Measurements from ENCODE around the gene WDR45B.

The WDR45B gene

GRCh38 chr17:82648165-82648668 is at the start of gene WDR45B:
Gene WDR45B, minus strand, starts transcription at chr17:82648444. Its CDS starts 104 bp downstream, at chr17:82648340.
- DNase-seq (ENCODE audit: low spot score) = peak; percentile 99

GRCh38 chr17:82697808-82698064 is 49.5 kb upstream of the WDR45B start:
- no peak for DNase-seq (ENCODE audit: low spot score)

GRCh38 chr17:82696916-82697807 is 48.9 kb upstream of the WDR45B start:
- no peak for DNase-seq (ENCODE audit: low spot score)

GRCh38 chr17:82696259-82696658 is 48.0 kb upstream of the WDR45B start:
- no peak for DNase-seq (ENCODE audit: low spot score)

- no peak for DNase-seq (ENCODE audit: low spot score)
Measured at GRCh38 chr17:82694647-82695046, 46.4 kb upstream of the WDR45B start.

- no peak for DNase-seq (ENCODE audit: low spot score)
Measured at GRCh38 chr17:82693168-82693867, 45.1 kb upstream of the WDR45B start.

- no peak for DNase-seq (ENCODE audit: low spot score)
Measured at GRCh38 chr17:82692268-82692667, 44.0 kb upstream of the WDR45B start.

GRCh38 chr17:82691714-82692113 is 43.5 kb upstream of the WDR45B start:
- no peak for DNase-seq (ENCODE audit: low spot score)

GRCh38 chr17:82690786-82691489 is 42.7 kb upstream of the WDR45B start:
- DNase-seq (ENCODE audit: low spot score) = no peak

- no peak for DNase-seq (ENCODE audit: low spot score)
Measured at GRCh38 chr17:82689077-82689476, 40.8 kb upstream of the WDR45B start.

- DNase-seq (ENCODE audit: low spot score) = no peak
Measured at GRCh38 chr17:82687871-82688270, 39.6 kb upstream of the WDR45B start.

GRCh38 chr17:82687375-82687861 is 39.2 kb upstream of the WDR45B start:
- no peak for DNase-seq (ENCODE audit: low spot score)

- DNase-seq (ENCODE audit: low spot score) = no peak
Measured at GRCh38 chr17:82686366-82687324, 38.4 kb upstream of the WDR45B start.

- DNase-seq (ENCODE audit: low spot score) = no peak
Measured at GRCh38 chr17:82685291-82685690, 37.0 kb upstream of the WDR45B start.

- DNase-seq (ENCODE audit: low spot score) = no peak
Measured at GRCh38 chr17:82684228-82684841, 36.1 kb upstream of the WDR45B start.

- DNase-seq (ENCODE audit: low spot score) = no peak
Measured at GRCh38 chr17:82683534-82683933, 35.3 kb upstream of the WDR45B start.

GRCh38 chr17:82681547-82681946 is 33.3 kb upstream of the WDR45B start:
- DNase-seq (ENCODE audit: low spot score) = no peak

- DNase-seq (ENCODE audit: low spot score) = no peak
Measured at GRCh38 chr17:82679586-82680465, 31.6 kb upstream of the WDR45B start.

GRCh38 chr17:82678265-82678891 is 30.1 kb upstream of the WDR45B start:
- no peak for DNase-seq (ENCODE audit: low spot score)

Measured in HuH-7 (cell line).